GM12864 (cell line): ENCODE data around the gene BARHL2.

Experiments used
- DNase-seq: peaks from one replicate; pipeline ENCODE4 v3.0.0-alpha.2; 2011; ENCODE audit warnings: low read depth
- H3K4me3 ChIP-seq: 2 replicates; pipeline ENCODE4 v1.5.1; 2011; ENCODE audit warnings: mild to moderate bottlenecking, low read depth, low read length, control low read depth
- CTCF ChIP-seq: IDR thresholded peaks from 2 replicates; pipeline ENCODE4 v1.5.1; 2011; ENCODE audit warnings: low read depth, mild to moderate bottlenecking, moderate library complexity, low read length, control low read depth, inconsistent platforms; ENCODE audit errors: missing control alignments

BARHL2 gene

GRCh38 chr1:90716552-90717355 lies at the start of gene BARHL2:
TSS of gene BARHL2 (minus strand) at chr1:90717302. CDS start at chr1:90717195, 107 bp downstream.
- no peak for DNase-seq
- TF ChIP-seq CTCF = no peak
- no peak within 1 kb of the TSS for H3K4me3 ChIP-seq

- no peak for TF ChIP-seq CTCF
- H3K4me3 ChIP-seq = no peak overlapping the region
- no peak for DNase-seq
These were observed 46.8 kb upstream of the BARHL2 start for GRCh38 chr1:90763930-90764329.

- H3K4me3 ChIP-seq = no peak overlapping the region
- no peak for DNase-seq
- TF ChIP-seq CTCF = no peak
These were observed 46.4 kb upstream of the BARHL2 start for GRCh38 chr1:90763506-90763905.

- no peak for DNase-seq
- no peak for TF ChIP-seq CTCF
- H3K4me3 ChIP-seq = no peak overlapping the region
These were observed 44.9 kb upstream of the BARHL2 start for GRCh38 chr1:90761781-90762589.

GRCh38 chr1:90761156-90761555 lies 44.1 kb upstream of the BARHL2 start:
- H3K4me3 ChIP-seq = no peak overlapping the region
- no peak for DNase-seq
- TF ChIP-seq CTCF = no peak

- no peak for DNase-seq
- H3K4me3 ChIP-seq = no peak overlapping the region
- no peak for TF ChIP-seq CTCF
These were observed 36.5 kb upstream of the BARHL2 start for GRCh38 chr1:90753556-90753955.

GRCh38 chr1:90748668-90749067 lies 31.6 kb upstream of the BARHL2 start:
- TF ChIP-seq CTCF = no peak
- no peak for DNase-seq
- no peak overlapping the region for H3K4me3 ChIP-seq
